Measurements from ENCODE around the gene MYDGF.
"Not testable (repeated sequence)": the region's sequence is repeated elsewhere in the genome, so short reads cannot be mapped to it uniquely, and the experiment has no call there.

The MYDGF gene

DNA sequence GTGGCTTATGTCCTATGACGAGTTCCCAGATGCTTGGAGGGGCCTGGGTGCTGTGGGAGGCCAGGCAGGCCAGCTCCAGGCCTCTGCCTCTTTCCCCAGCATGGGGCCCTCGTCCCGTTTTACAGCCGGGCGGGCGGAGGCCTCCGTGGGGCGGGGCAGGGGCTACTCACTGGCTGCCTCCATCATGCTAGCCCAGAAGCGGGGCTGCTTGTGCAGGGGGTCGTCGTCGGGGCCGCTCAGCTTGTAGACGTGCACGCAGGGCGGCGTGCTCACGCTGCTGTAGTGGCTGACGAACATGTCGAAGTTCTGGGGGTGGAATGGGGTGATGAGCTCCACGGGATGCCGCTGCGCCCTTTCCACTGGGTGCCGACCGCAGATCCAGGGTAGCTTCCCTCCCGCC lies 18.4 kb upstream of the MYDGF start:
- Histone ChIP-seq H3K9ac (ENCODE audit: low read length) (no peak overlapping the region), H3K27me3 (ENCODE audit: control insufficient read depth, insufficient read depth, low read length) (no peaks in the 10 kb centered on the region), H3K9me3 (ENCODE audit: control insufficient read depth, insufficient read depth, low read depth, low read length) (no peaks in the 10 kb centered on the region), H3K4me1 (ENCODE audit: control insufficient read depth, insufficient read depth, low read length) (no peaks in the 10 kb centered on the region), H3K4me3 (ENCODE audit: low read depth, low read length) (no peak overlapping the region), H3K27ac (ENCODE audit: low read depth, low read length) (no peak overlapping the region), H3K36me3 (ENCODE audit: control insufficient read depth, insufficient read depth, low read length) (peaks cover 82% of the 10 kb centered on the region)

DNA sequence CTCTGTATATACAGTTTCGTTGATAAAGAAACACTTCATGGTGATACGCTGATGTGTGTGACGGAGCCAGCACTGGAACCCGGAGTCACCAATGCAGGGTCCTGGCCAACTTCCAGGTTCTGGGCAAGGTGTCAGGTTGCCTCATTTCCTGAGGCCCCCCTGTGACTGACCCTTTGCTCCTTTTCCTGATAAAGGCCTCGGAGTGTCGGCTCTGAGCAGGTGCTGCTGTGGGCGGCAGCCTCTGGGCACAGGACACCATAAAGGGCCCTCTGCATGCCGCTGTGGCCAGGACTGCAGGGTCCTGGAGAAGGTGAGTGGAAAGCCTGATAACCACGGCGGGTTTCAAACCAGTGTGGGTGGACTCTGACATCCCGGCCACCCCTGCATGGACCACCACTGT lies 17.3 kb upstream of the MYDGF start:
- no peak overlapping the region for H3K4me3 ChIP-seq (ENCODE audit: low read depth, low read length)
- no peak overlapping the region for H3K27ac ChIP-seq (ENCODE audit: low read depth, low read length)
- no peaks in the 10 kb centered on the region for H3K4me1 ChIP-seq (ENCODE audit: control insufficient read depth, insufficient read depth, low read length)
- no peaks in the 10 kb centered on the region for H3K9me3 ChIP-seq (ENCODE audit: control insufficient read depth, insufficient read depth, low read depth, low read length)
- H3K9ac ChIP-seq (ENCODE audit: low read length): no peak overlapping the region
- H3K27me3 ChIP-seq (ENCODE audit: control insufficient read depth, insufficient read depth, low read length): no peaks in the 10 kb centered on the region
- H3K36me3 ChIP-seq (ENCODE audit: control insufficient read depth, insufficient read depth, low read length): peaks cover 74% of the 10 kb centered on the region

DNA sequence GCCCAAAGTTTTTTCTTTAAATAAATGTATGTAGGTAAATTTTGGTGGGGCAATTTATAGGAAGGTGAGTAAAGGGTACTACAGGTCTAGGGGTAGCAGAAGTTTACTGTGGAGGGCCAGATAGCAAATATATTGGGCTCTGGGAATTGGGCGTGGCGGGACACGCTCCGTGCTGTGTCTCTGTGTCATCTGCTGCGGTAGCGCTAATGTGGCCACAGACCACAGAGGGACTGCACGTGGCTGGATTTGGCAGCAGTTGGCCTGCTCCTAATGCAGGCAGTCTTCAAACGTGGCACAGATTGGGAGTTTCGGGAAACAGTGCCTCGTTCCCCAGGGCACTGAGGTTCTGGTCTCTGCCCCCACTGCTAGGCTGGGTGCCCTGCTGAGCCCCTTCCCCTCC lies 16.6 kb upstream of the MYDGF start:
- no peaks in the 10 kb centered on the region for H3K9me3 ChIP-seq (ENCODE audit: control insufficient read depth, insufficient read depth, low read depth, low read length)
- H3K4me3 ChIP-seq (ENCODE audit: low read depth, low read length): no peak overlapping the region
- no peaks in the 10 kb centered on the region for H3K27me3 ChIP-seq (ENCODE audit: control insufficient read depth, insufficient read depth, low read length)
- H3K36me3 ChIP-seq (ENCODE audit: control insufficient read depth, insufficient read depth, low read length): peaks cover 73% of the 10 kb centered on the region
- H3K9ac ChIP-seq (ENCODE audit: low read length): no peak overlapping the region
- no peaks in the 10 kb centered on the region for H3K4me1 ChIP-seq (ENCODE audit: control insufficient read depth, insufficient read depth, low read length)
- no peak overlapping the region for H3K27ac ChIP-seq (ENCODE audit: low read depth, low read length)

DNA sequence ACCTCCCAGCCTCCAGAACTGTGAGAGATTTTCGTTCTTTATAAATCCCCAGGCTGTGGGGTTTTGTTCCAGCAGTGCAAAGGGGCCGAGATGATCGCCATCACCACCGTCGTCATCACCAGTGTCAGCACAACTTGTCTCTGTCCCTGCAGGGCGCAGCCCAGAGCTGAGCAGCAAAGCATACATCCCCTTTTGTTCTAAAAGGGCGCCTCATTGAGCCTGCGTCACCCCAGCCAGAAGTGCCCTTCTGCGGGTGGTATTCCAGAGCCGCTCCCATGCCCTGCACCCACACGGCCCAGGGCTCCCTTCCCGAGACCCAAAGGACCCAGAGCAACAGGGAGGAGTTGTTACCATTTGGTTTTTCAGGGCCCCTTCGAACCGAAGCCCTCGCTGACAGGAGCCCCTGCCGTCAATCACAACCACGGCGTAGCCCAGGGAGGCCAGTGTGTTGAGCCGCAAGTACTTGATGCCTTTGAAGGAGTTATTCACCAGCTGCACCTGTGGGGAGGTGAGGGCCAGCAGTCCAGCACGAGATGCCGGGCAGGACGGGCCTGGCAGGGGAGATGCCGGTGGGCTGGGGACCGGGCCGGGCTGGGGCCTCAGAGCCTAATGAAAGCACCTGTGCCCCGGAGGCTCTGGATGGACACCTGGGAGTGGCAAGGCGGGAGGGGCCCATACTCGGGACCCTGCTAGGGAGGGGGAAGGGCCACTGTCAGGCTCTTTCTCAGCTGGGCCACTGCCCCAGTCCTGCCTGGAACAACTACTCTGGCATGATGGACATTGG lies 14.4 kb upstream of the MYDGF start:
- H3K4me3 ChIP-seq (ENCODE audit: low read depth, low read length): no peak overlapping the region
- H3K36me3 ChIP-seq (ENCODE audit: control insufficient read depth, insufficient read depth, low read length): peaks cover 64% of the 10 kb centered on the region
- no peaks in the 10 kb centered on the region for H3K27me3 ChIP-seq (ENCODE audit: control insufficient read depth, insufficient read depth, low read length)
- no peaks in the 10 kb centered on the region for H3K9me3 ChIP-seq (ENCODE audit: control insufficient read depth, insufficient read depth, low read depth, low read length)
- no peak overlapping the region for H3K9ac ChIP-seq (ENCODE audit: low read length)
- no peak overlapping the region for H3K27ac ChIP-seq (ENCODE audit: low read depth, low read length)
- H3K4me1 ChIP-seq (ENCODE audit: control insufficient read depth, insufficient read depth, low read length): no peaks in the 10 kb centered on the region

DNA sequence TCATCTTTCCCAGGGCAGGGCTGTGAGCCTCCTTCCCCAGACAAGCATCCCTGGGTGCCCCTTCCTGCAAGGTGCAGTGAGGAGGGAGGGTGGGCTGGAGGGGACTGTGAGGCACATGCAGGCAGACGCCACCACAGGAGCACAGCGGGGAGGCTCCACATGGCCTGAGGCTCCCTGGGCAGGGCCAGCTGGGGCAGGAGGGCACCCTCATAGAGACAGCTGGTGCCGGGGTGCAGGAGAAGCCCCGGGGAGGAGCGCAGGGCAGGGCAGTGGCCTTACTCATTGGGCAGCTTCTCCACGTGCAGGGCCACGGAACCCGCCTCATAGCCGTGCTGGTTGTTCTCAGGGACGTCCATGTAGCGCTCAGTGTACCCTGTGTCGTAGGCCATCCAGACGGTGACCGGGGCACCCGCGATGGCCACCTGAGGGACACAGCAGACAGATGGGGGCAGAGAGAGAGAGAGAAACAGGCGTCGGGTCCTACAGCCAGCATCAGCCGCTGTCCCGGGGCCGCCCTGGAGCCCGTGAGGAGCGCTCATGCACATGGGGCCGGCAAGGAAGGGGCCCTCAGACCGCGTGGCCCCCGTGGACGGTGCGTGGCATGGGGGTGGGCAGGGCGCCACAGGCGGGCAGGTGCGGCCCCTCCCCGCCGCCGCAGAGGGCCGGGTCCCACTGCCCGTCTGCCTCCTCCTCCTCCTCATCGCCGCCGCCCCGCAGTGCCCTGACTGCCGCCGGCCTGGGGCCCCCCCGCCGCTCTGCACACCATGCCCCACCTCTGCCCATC lies 12.5 kb upstream of the MYDGF start:
- H3K9me3 ChIP-seq (ENCODE audit: control insufficient read depth, insufficient read depth, low read depth, low read length): no peaks in the 10 kb centered on the region
- H3K36me3 ChIP-seq (ENCODE audit: control insufficient read depth, insufficient read depth, low read length): peaks cover 48% of the 10 kb centered on the region
- H3K4me1 ChIP-seq (ENCODE audit: control insufficient read depth, insufficient read depth, low read length): peaks cover 5% of the 10 kb centered on the region
- H3K4me3 ChIP-seq (ENCODE audit: low read depth, low read length): no peak overlapping the region
- H3K27me3 ChIP-seq (ENCODE audit: control insufficient read depth, insufficient read depth, low read length): no peaks in the 10 kb centered on the region
- H3K27ac ChIP-seq (ENCODE audit: low read depth, low read length): no peak overlapping the region
- H3K9ac ChIP-seq (ENCODE audit: low read length): no peak overlapping the region

DNA sequence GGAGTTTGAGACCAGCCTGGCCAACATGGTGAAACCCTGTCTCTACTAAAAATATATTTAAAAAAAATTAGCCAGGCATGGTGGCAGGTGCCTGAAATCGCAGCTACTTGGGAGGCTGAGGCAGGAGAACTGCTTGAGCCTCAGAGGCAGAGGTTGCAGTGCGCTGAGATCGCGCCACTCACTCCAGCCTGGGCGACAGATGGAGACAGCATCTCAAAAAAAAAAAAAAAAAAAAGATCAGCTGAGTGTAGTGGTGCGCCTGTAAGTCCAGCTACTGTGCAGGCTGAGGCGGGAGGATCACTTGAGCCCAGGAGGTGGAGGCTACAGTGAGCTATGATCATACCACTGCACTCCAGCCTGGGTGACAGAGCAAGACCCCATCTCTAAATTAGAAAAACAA lies 9.9 kb upstream of the MYDGF start:
- not testable (repeated sequence) for H3K9ac ChIP-seq (ENCODE audit: low read length); H3K27ac ChIP-seq (ENCODE audit: low read depth, low read length); H3K27me3 ChIP-seq (ENCODE audit: control insufficient read depth, insufficient read depth, low read length); H3K9me3 ChIP-seq (ENCODE audit: control insufficient read depth, insufficient read depth, low read depth, low read length); H3K4me3 ChIP-seq (ENCODE audit: low read depth, low read length); H3K4me1 ChIP-seq (ENCODE audit: control insufficient read depth, insufficient read depth, low read length)
- H3K36me3 ChIP-seq (ENCODE audit: control insufficient read depth, insufficient read depth, low read length): peaks cover 27% of the 10 kb centered on the region

DNA sequence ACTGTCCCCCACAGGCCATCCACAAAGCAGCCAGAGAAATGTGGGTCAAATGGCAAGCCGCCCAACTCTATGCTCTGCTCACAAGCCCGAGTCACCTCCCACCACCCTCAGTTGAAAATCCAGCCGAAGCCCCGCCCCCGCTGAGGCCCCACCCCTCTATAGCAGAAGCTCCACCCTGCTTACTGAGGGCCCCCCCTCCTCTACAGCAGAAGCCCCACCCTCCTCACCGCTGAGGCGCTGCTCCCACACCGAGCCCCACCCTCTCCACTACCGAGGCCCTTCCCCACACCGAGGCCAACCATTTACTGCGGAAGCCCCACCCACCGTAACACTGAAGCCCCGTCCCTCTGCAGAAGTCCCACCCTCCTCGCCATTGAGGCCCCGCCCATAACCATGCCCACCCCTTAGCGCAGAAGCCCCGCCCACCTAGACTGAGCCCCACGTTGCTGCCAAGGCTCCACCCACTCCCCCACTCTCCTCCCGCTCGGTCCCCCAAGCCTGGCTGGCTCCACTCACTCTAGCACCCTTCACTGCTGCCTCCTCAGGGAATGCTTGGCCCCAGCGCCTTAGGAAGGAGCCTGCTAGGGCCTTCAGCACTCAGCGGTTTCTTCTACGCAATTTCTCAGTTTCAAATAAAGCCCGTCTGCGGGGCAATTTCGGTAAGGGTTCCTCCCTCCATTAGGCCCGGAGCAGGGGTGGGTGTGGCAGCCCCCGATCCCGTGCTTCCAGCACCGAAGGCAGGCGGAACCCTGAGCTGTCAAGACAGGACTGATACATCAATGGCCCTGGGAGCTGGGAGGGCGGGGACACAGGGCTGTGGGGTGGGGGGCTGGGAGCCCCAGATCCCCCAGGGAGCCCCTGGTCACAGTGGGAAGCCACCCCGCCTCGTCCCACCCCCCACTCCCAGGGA lies 9.0 kb upstream of the MYDGF start:
- peaks cover 18% of the 10 kb centered on the region for H3K36me3 ChIP-seq (ENCODE audit: control insufficient read depth, insufficient read depth, low read length)
- no peak overlapping the region for H3K9ac ChIP-seq (ENCODE audit: low read length)
- peaks cover 10% of the 10 kb centered on the region for H3K4me1 ChIP-seq (ENCODE audit: control insufficient read depth, insufficient read depth, low read length)
- no peak overlapping the region; the same call in 1 of the 2 replicates for H3K27ac ChIP-seq (ENCODE audit: low read depth, low read length)
- H3K27me3 ChIP-seq (ENCODE audit: control insufficient read depth, insufficient read depth, low read length): no peaks in the 10 kb centered on the region
- H3K9me3 ChIP-seq (ENCODE audit: control insufficient read depth, insufficient read depth, low read depth, low read length): no peaks in the 10 kb centered on the region
- peak overlapping the region; percentile 46 for H3K4me3 ChIP-seq (ENCODE audit: low read depth, low read length)

DNA sequence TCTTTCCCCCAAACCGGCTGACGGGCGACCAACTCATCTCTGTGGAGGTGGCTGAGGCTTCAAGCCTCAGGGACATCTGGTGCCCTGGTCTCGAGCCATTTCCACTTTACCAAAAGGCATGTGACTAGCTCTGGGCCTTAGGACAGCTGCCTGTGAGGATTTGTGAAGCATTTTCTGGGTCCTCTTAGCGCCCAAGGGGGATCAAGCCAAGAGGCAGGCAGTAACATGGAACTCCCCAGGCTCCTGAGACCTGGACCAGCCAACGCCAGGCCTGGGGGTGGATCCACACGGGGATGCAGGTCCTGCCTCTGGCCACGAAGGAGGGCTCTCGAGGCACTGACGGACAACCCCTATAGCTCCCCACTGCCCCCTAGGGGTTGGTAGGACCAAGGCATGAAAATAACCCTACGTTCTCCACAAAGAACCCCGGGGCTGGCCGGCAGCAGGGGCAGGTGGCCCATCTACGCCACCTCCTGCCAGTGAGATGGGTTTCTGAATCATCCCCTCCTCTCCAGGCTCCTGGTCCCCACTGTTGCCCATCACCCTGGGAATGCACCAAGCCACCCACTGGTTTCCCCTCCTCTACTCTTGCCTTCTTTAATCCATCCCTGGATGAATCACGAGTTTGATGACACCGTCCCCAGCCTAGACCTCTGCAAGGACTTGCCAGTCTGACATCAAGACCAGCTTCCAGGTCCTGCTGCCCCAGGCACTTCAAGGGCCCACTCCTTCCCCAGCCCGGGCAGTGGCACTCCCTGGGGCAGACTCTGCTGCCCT lies 7.0 kb upstream of the MYDGF start:
- peak overlapping the region; percentile 5; the same call in 1 of the 2 replicates for H3K4me3 ChIP-seq (ENCODE audit: low read depth, low read length)
- no peak overlapping the region for H3K9ac ChIP-seq (ENCODE audit: low read length)
- H3K9me3 ChIP-seq (ENCODE audit: control insufficient read depth, insufficient read depth, low read depth, low read length): no peaks in the 10 kb centered on the region
- H3K27me3 ChIP-seq (ENCODE audit: control insufficient read depth, insufficient read depth, low read length): no peaks in the 10 kb centered on the region
- peaks cover 10% of the 10 kb centered on the region for H3K4me1 ChIP-seq (ENCODE audit: control insufficient read depth, insufficient read depth, low read length)
- H3K27ac ChIP-seq (ENCODE audit: low read depth, low read length): 0 out of 2 replicates have a peak overlapping the region, but pooled peaks have one; percentile 12
- H3K36me3 ChIP-seq (ENCODE audit: control insufficient read depth, insufficient read depth, low read length): peaks cover 7% of the 10 kb centered on the region

DNA sequence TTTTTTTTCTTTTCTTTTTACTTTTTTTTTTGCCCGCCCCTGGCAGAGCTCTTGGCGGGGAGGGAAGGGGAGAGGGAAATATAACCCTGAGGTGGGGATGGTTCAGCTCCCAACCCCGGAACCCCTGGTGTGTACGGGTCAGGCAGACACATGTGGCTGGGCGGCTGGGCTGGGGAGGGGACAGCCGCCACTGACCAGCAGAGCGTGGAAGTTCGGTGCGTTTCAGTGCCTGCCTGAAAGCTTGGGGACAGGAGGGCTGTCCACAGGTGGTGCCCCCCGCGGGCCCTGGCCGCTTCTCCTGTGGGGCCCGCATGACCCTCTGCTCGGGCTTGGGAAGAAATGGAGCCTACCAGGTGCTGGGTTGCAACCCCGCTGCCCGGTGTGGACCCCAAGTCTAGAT lies 5.2 kb upstream of the MYDGF start:
- no peaks in the 10 kb centered on the region for H3K27me3 ChIP-seq (ENCODE audit: control insufficient read depth, insufficient read depth, low read length)
- no peak overlapping the region for H3K4me3 ChIP-seq (ENCODE audit: low read depth, low read length)
- H3K4me1 ChIP-seq (ENCODE audit: control insufficient read depth, insufficient read depth, low read length): peaks cover 10% of the 10 kb centered on the region
- H3K9ac ChIP-seq (ENCODE audit: low read length): no peak overlapping the region
- no peak overlapping the region for H3K27ac ChIP-seq (ENCODE audit: low read depth, low read length)
- no peaks in the 10 kb centered on the region for H3K9me3 ChIP-seq (ENCODE audit: control insufficient read depth, insufficient read depth, low read depth, low read length)
- no peaks in the 10 kb centered on the region for H3K36me3 ChIP-seq (ENCODE audit: control insufficient read depth, insufficient read depth, low read length)

DNA sequence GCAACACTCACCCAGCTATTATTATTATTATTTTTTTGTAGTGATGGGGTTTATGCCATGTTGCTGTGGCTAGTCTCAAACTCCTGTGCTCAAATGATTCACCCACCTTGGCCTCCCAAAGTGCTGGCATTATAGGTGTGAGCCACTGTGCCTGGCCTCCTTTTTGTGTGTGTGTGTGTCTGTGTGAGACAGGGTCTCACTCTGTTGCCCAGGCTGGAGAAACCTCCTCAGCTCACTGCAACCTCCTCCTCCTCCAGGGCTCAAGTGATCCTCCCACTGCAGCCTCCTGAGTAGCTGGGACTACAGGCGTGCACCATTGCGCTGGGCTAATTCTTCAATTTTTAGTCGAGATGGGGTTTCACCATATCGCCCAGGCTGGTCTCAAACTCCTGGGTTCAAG lies 3.6 kb upstream of the MYDGF start:
- Histone ChIP-seq H3K9ac (ENCODE audit: low read length) (no peak overlapping the region), H3K27ac (ENCODE audit: low read depth, low read length) (no peak overlapping the region), H3K4me1 (ENCODE audit: control insufficient read depth, insufficient read depth, low read length) (peaks cover 13% of the 10 kb centered on the region), H3K27me3 (ENCODE audit: control insufficient read depth, insufficient read depth, low read length) (no peaks in the 10 kb centered on the region), H3K36me3 (ENCODE audit: control insufficient read depth, insufficient read depth, low read length) (no peaks in the 10 kb centered on the region), H3K9me3 (ENCODE audit: control insufficient read depth, insufficient read depth, low read depth, low read length) (no peaks in the 10 kb centered on the region), H3K4me3 (ENCODE audit: low read depth, low read length) (no peak overlapping the region)

Measured in HUES6 (cell line).